Measurements from ENCODE around the gene TRIM27.
A peak's percentile ranks its signal among the peaks of the same experiment; 100 is the strongest.
"Not testable (repeated sequence)": the region's sequence is repeated elsewhere in the genome, so short reads cannot be mapped to it uniquely, and the experiment has no call there.

The TRIM27 gene

GRCh38 chr6:28862077-28862476, 61.7 kb downstream of the TRIM27 start:
- peak; percentile 37 for DNase-seq

GRCh38 chr6:28861339-28861738, 62.4 kb downstream of the TRIM27 start:
- no peak for DNase-seq

- peak; percentile 72 for DNase-seq
These were observed 63.2 kb downstream of the TRIM27 start for GRCh38 chr6:28860581-28860980.

DNA sequence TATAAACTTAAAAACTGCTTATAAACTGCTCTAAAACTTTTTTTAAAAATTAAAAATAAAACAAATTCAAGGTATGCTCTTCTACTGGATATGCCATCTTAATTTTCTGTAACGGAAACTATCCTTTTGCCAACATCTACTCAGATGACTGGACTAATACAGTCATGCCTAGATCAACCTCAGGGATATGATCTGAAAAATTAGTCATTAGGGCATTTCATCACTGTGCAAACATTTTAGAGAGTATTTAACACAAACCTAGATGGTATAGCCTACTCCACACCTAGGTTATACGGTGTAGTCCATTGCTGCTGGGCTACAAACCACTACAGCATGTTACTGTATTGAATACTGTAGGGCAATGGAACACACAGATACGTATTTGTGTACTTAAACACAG, 64.8 kb downstream of the TRIM27 start:
- no peak for DNase-seq

DNA sequence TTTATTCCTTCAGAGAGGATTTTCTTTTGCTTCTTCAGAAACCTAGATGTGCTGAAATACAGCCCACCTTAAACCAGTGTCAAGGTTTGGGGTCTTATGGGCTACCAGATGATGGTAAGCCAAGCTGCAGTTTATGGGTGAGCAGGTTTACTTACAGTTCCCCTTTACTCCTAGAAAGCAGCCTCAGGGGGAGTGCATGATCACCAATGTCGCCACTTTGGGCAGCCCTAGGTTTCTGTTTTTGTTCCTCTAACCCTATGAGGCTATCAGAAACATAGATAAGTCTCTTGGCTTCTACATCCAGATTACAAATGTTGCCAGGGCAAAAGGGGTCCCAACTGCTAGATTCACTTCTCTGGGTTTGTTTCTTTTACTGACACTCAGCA, 67.2 kb downstream of the TRIM27 start:
- peak; percentile 74 for DNase-seq

GRCh38 chr6:28854405-28854804, 69.4 kb downstream of the TRIM27 start:
- not testable (repeated sequence) for DNase-seq

All from MV-4-11 (cell line).